HG03457 (cell line): ENCODE results near the gene CLDN34.

Experiments used
- ATAC-seq: cut with Tn5 transposase; IDR thresholded peaks from one replicate; pipeline ENCODE4 v1.9.1; 2021; ENCODE audit warnings: moderate number of reproducible peaks; ENCODE audit not compliant: unreplicated experiment

The CLDN34 gene

GRCh38 chrX:10015723-10016518, 48.8 kb downstream of the CLDN34 start:
- ATAC-seq = no peak

GRCh38 chrX:10016519-10017132, 49.5 kb downstream of the CLDN34 start:
- ATAC-seq = no peak

DNA sequence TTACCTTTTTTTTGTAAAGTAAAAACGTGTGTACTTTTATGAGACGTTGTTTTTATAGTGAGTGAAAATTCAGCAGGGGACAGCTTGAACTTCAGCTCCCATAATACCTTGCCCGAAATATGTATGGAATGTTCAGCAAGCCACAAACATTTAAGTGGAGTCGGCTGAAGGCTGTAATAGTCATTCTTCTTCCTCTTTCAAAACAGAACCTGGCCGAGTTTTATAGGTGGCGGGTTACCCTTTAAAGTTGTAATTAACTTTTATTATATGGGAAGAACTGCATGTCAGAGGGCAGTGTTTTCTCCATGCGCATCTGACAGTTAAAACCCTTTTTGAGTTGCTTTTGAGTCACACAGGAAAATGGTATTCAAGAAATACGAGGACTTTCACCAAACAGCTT, 50.7 kb downstream of the CLDN34 start:
- ATAC-seq = no peak
